Kidney (tissue), 14 donors: ENCODE results near the gene ARHGAP28. TPM values are rescaled to one million over a fixed set of nuclear protein-coding genes. Genes with fewer than 3 reads are reported as not detected.

Experiments
- DNase-seq, 5 donors: peaks; one replicate each; pipeline ENCODE4 v3.0.0-alpha.2; 2013 to 2020
- FAIRE-seq: peaks from 2 replicates; lab custom pipeline; 2012; peaks lifted over from hg19 to GRCh38; lab: Jason Lieb, UNC
- H3K27ac ChIP-seq, 2 donors: one replicate each; pipeline ENCODE4 v1.7.0; 2013; ENCODE audit warnings: low read depth in 2 of 2, low read length in 2 of 2, inconsistent platforms in 1 of 2
- H3K27me3 ChIP-seq: one replicate; pipeline ENCODE4 v1.7.1; 2013; ENCODE audit warnings: low read length, inconsistent platforms; ENCODE audit not compliant: control insufficient read depth, insufficient read depth
- H3K36me3 ChIP-seq, 3 donors: one replicate each; pipeline versions ENCODE4 v1.7.0 to v1.7.1; 2013; ENCODE audit warnings: low read length in 3 of 3, control low read depth in 1 of 3, inconsistent platforms in 1 of 3; ENCODE audit not compliant: insufficient read depth in 3 of 3, control insufficient read depth in 2 of 3
- H3K4me1 ChIP-seq, 3 donors: one replicate each; pipeline versions ENCODE4 v1.7.0 to v1.7.1; 2013; ENCODE audit warnings: low read length in 3 of 3, inconsistent platforms in 1 of 3, low read depth in 1 of 3; ENCODE audit not compliant: control insufficient read depth in 2 of 3, insufficient read depth in 2 of 3
- H3K4me3 ChIP-seq, 3 donors: one replicate each; pipeline versions ENCODE4 v1.7.0 to v1.8.1; 2013; ENCODE audit warnings: low read length in 3 of 3, control low read depth in 1 of 3, inconsistent platforms in 1 of 3
- H3K9ac ChIP-seq, 3 donors: one replicate each; pipeline versions ENCODE4 v1.7.0 to v1.7.1; 2013; ENCODE audit warnings: low read length in 3 of 3, control low read depth in 1 of 3, inconsistent platforms in 1 of 3
- H3K9me3 ChIP-seq, 3 donors: one replicate each; pipeline versions ENCODE4 v1.7.0 to v1.7.1; 2013; ENCODE audit warnings: low read length in 3 of 3, control low read depth in 1 of 3, inconsistent platforms in 1 of 3; ENCODE audit not compliant: control insufficient read depth in 2 of 3, insufficient read depth in 1 of 3
- CTCF ChIP-seq: IDR thresholded peaks from 3 replicates; pipeline ENCODE4 v1.5.1; 2012; ENCODE audit warnings: mild to moderate bottlenecking, moderate library complexity, borderline replicate concordance; ENCODE audit not compliant: insufficient read depth; ENCODE audit errors: extremely low read depth
- intact Hi-C: fragments of 100-400 bp; cut with DNase I; formaldehyde crosslinking; loops from one replicate; pipeline ENCODE4 v1.11.1; 2022
- polyA plus RNA-seq: library from polyadenylated mRNA; stranded (reverse); fragments of 350-450 nt; fragmentation: Illumina TruSeq; extraction: RNeasy Lipid Tissue Mini Kit (QIAGEN cat#74804); gene quantifications from one replicate; pipeline ENCODE4 v1.2.3, GENCODE V29; 2014; ENCODE audit warnings: low read depth, low replicate concordance; ENCODE audit not compliant: insufficient read depth
- total RNA-seq: library from RNA; stranded (reverse); fragmentation: NEBNext Ultra II Directional; extraction: Animal tissue kit (Norgen Biotek cat#: 25700); gene quantifications from one replicate; pipeline ENCODE4 v1.2.1, GENCODE V29; 2021
- donor health status: control.
- donor health status: control.
- donor health status: control.
- donor health status: control.
- donor health status: control.
- donor health status: DM: yes; HTN: yes; CAD: no.
- donor health status: Normal renal cell carcinoma (clear cell type).

ARHGAP28 gene
- total and polyA plus RNA-seq, 2 donors from 2014 or later, result 4.6 TPM

GRCh38 chr18:6950641-6951040, 221.1 kb downstream of the ARHGAP28 start:
- no peak for FAIRE-seq
- DNase-seq, result no peak

GRCh38 chr18:6951336-6952090, 222.0 kb downstream of the ARHGAP28 start:
- no peak overlapping the region for H3K4me3 ChIP-seq
- intact Hi-C loops, result no loop called here
- no peaks in the 10 kb centered on the region for H3K9me3 ChIP-seq
- no peaks in the 10 kb centered on the region for H3K27me3 ChIP-seq
- DNase-seq, result no peak
- TF ChIP-seq CTCF, result no peak
- FAIRE-seq, result no peak
- H3K36me3 ChIP-seq, result peaks cover 0 to 3% (median 0%) of the 10 kb centered on the region in 3 donors
- H3K27ac ChIP-seq, result no peak overlapping the region
- no peaks in the 10 kb centered on the region for H3K4me1 ChIP-seq
- no peak overlapping the region for H3K9ac ChIP-seq

More at GRCh38 chr18:6950641-6951040, 221.1 kb downstream of the ARHGAP28 start:
- Histone ChIP-seq H3K27ac (no peak overlapping the region), H3K27me3 (no peaks in the 10 kb centered on the region), H3K36me3 (peaks cover 0 to 3% (median 0%) of the 10 kb centered on the region in 3 donors), H3K9me3 (no peaks in the 10 kb centered on the region), H3K9ac (no peak overlapping the region), H3K4me3 (no peak overlapping the region), H3K4me1 (no peaks in the 10 kb centered on the region)
- no peak for TF ChIP-seq CTCF
- intact Hi-C loops, result no loop called here

- H3K9me3 ChIP-seq, result no peaks in the 10 kb centered on the region
- DNase-seq, result no peak
- peaks cover 0 to 3% (median 0%) of the 10 kb centered on the region in 3 donors for H3K36me3 ChIP-seq
- intact Hi-C loops, result no loop called here
- no peaks in the 10 kb centered on the region for H3K4me1 ChIP-seq
- H3K27me3 ChIP-seq, result no peaks in the 10 kb centered on the region
- no peak overlapping the region for H3K27ac ChIP-seq
- TF ChIP-seq CTCF, result no peak
- FAIRE-seq, result no peak
- H3K9ac ChIP-seq, result no peak overlapping the region
- H3K4me3 ChIP-seq, result no peak overlapping the region
Observed at GRCh38 chr18:6954501-6954900, 225.0 kb downstream of the ARHGAP28 start.
